Measurements from ENCODE around the gene KCNJ16. TPM values are rescaled to one million over a fixed set of nuclear protein-coding genes. Genes with fewer than 3 reads are reported as not detected.
A peak's percentile ranks its signal among the peaks of the same experiment; 100 is the strongest.

KCNJ16 gene
- total RNA-seq, 1 donor from 2014 or later, result 16.6 TPM

DNA sequence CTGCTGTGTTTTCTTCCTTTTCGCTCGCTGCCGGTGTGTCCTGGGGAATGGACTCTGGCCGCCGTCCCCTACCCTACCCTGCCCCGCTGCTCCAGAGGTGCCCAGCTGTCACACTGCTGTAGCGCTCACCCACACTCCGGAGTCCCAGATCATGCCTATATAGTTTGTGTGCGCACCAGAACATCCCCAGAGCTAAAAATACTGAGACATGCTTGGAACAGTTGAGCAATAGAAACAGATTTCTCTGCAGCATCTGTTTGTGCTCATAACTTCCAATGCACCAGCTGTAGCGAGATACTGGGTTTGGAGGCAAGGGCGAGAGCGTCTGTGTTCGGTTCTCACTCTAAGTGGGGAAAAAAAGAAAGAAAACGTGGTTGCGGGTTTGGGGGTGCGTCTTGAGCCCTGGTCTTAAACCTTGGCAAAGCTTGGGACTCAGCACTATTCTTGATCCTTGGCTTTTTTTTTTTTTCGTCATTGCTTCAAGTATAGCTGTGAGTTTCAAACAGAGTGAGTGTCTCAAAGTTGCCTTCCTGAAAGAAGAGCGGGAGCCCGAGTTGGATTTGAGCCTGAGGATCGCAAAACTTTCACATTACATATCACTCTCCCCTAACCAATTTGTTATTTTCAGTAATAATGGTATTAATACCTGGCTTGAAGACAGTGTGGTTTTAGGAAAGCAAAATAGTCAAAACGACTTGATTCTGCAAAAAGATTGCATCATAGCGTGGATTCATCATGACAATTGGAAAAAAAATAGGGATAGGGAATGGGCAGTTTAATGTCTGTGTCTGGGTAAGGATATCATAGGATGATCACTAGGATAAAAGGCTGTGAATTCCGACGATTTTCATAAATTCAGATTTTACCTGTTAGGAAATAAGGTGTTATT lies 94.9 kb downstream of the KCNJ16 start:
- TF ChIP-seq, protein P1, sequence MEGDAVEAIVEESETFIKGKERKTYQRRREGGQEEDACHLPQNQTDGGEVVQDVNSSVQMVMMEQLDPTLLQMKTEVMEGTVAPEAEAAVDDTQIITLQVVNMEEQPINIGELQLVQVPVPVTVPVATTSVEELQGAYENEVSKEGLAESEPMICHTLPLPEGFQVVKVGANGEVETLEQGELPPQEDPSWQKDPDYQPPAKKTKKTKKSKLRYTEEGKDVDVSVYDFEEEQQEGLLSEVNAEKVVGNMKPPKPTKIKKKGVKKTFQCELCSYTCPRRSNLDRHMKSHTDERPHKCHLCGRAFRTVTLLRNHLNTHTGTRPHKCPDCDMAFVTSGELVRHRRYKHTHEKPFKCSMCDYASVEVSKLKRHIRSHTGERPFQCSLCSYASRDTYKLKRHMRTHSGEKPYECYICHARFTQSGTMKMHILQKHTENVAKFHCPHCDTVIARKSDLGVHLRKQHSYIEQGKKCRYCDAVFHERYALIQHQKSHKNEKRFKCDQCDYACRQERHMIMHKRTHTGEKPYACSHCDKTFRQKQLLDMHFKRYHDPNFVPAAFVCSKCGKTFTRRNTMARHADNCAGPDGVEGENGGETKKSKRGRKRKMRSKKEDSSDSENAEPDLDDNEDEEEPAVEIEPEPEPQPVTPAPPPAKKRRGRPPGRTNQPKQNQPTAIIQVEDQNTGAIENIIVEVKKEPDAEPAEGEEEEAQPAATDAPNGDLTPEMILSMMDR (IDR thresholded peaks at IDR 0.05; ENCODE audit: unreplicated experiment), result no peak
- Mint-ChIP-seq H3K4me3 (ENCODE audit: low read depth) (peak overlapping the region; percentile 79), H3K27me3 (peaks cover 48% of the 10 kb centered on the region), H3K27ac (peak overlapping the region; percentile 93), H3K4me1 (ENCODE audit: low read depth) (peaks cover 18% of the 10 kb centered on the region), H3K36me3 (ENCODE audit: insufficient read depth) (no peaks in the 10 kb centered on the region), H3K9me3 (ENCODE audit: low read depth) (no peaks in the 10 kb centered on the region)
- no peak for DNase-seq (ENCODE audit: low spot score, unreplicated experiment)

DNA sequence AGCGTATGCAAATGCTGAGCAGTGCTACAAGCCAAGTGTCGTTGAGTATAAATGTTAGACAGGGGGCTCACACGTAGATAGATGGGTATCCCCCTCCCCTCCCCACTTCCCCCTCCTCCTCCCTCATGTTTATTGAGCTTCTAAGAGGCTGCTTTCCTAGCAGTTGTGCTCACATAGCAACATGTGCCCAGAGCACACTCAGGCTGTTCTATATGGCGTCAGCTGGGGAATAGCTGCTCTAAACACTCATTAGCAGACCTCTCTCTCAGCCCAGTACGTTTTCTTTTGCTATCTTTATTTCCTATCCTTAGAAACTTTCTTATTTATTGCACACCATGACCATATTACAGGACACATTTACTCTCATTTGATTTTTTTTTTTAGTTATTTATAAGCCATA lies 96.1 kb downstream of the KCNJ16 start:
- Mint-ChIP-seq H3K4me1 (ENCODE audit: low read depth) (peaks cover 18% of the 10 kb centered on the region), H3K4me3 (ENCODE audit: low read depth) (peak overlapping the region; percentile 79), H3K27ac (no peak overlapping the region), H3K36me3 (ENCODE audit: insufficient read depth) (no peaks in the 10 kb centered on the region), H3K9me3 (ENCODE audit: low read depth) (no peaks in the 10 kb centered on the region), H3K27me3 (peaks cover 48% of the 10 kb centered on the region)
- TF ChIP-seq, protein P1 (IDR thresholded peaks at IDR 0.05; ENCODE audit: unreplicated experiment), result no peak
- DNase-seq (ENCODE audit: low spot score, unreplicated experiment), result no peak

DNA sequence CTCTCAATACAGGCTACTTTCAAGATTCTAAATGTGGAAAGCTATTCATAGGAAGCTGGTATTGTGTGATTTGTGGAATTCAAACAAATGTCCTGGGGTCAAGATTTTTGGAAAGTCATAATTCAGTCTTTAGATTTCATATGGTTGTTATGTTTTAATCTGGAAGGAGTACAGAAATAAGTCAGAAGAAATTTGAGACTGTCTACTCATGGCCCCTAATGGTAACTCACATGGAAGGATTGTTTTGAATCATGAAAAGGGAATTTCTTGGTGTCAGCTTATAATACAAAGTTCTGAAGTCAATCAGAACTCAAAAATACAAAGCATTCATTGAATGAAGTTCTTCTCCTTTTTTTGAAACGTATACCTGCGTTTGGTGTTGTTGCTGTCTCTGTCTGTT lies 97.4 kb downstream of the KCNJ16 start:
- TF ChIP-seq, protein P1 (IDR thresholded peaks at IDR 0.05; ENCODE audit: unreplicated experiment), result no peak
- Mint-ChIP-seq H3K27ac (no peak overlapping the region), H3K36me3 (ENCODE audit: insufficient read depth) (no peaks in the 10 kb centered on the region), H3K4me1 (ENCODE audit: low read depth) (peaks cover 18% of the 10 kb centered on the region), H3K27me3 (peaks cover 43% of the 10 kb centered on the region), H3K4me3 (ENCODE audit: low read depth) (no peak overlapping the region), H3K9me3 (ENCODE audit: low read depth) (no peaks in the 10 kb centered on the region)
- no peak for DNase-seq (ENCODE audit: low spot score, unreplicated experiment)

DNA sequence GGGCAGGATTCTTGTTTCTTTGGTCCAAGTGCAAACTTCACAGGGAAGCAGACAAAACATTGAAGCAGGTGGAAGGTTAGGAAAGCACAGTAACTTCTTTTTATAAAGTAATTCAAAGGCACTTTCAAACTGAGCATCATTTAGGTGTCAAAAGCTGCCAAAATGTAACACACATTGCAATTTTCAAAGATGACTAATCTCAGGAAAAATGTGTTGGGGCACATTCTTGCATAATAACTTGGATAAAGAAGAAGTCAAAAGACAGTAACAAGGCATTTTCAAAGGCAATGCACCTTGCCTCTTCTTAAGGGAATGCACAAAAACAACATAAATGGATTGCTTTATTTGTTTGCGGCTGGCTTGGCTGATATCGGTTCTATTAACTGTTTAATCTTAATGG lies 97.9 kb downstream of the KCNJ16 start:
- no peak for DNase-seq (ENCODE audit: low spot score, unreplicated experiment)
- Mint-ChIP-seq H3K4me3 (ENCODE audit: low read depth) (no peak overlapping the region), H3K27ac (no peak overlapping the region), H3K4me1 (ENCODE audit: low read depth) (peaks cover 17% of the 10 kb centered on the region), H3K27me3 (peaks cover 43% of the 10 kb centered on the region), H3K36me3 (ENCODE audit: insufficient read depth) (no peaks in the 10 kb centered on the region), H3K9me3 (ENCODE audit: low read depth) (no peaks in the 10 kb centered on the region)
- TF ChIP-seq, protein P1 (IDR thresholded peaks at IDR 0.05; ENCODE audit: unreplicated experiment), result no peak

DNA sequence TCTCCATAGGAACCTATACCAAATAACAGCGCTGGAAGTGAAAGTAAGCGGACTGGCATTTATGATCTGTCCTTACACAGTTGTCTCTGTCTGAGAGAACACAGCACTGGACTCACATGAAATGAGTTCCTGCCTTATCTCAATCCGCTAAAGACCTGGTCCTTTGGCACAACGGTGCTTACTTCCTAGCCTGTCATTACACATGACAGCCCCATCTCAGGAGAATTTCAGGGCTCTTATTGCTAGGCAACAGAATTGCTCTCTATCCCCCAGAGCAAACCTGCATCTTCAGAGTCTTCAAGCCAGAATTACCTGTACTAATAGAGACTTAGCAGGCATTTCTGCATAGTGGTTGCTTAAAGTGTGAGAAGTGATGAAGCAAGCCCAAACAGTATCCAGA lies 98.7 kb downstream of the KCNJ16 start:
- no peak overlapping the region for H3K27ac Mint-ChIP-seq
- H3K9me3 Mint-ChIP-seq (ENCODE audit: low read depth), result no peaks in the 10 kb centered on the region
- no peaks in the 10 kb centered on the region for H3K36me3 Mint-ChIP-seq (ENCODE audit: insufficient read depth)
- H3K4me3 Mint-ChIP-seq (ENCODE audit: low read depth), result no peak overlapping the region
- DNase-seq (ENCODE audit: low spot score, unreplicated experiment), result no peak
- H3K4me1 Mint-ChIP-seq (ENCODE audit: low read depth), result peaks cover 11% of the 10 kb centered on the region
- TF ChIP-seq, protein P1 (IDR thresholded peaks at IDR 0.05; ENCODE audit: unreplicated experiment), result no peak
- peaks cover 43% of the 10 kb centered on the region for H3K27me3 Mint-ChIP-seq

Data from progenitor cell of endocrine pancreas (in vitro differentiated cells).